Adrenal gland (tissue), 5 donors: ENCODE data around the gene ACTL7B.

Experiments used
- CTCF ChIP-seq, 6 experiments: fragments of 450-650 bp in 4 of 6; fragments of 200-600 bp in 2 of 6; sonication (generic) in 1 of 6; IDR thresholded peaks; 1 replicate in 5 of 6; 2 replicates in 1 of 6; pipeline versions ENCODE4 v1.5.1 to v1.8.0; 2016 to 2021; ENCODE audit warnings: antibody characterized with exemption in 6 of 6, mild to moderate bottlenecking in 2 of 6, moderate library complexity in 1 of 6
- POLR2A ChIP-seq, 2 donors: fragments of 450-650 bp; IDR thresholded peaks; one replicate each; pipeline ENCODE4 v1.6.1; 2017; ENCODE audit warnings: antibody characterized with exemption in 2 of 2, mild to moderate bottlenecking in 2 of 2, moderate library complexity in 1 of 2
- donor health status: DM: no; HTN: no; CAD: no.

- TF ChIP-seq CTCF (IDR thresholded peaks at IDR 0.05) (no peak), POLR2A (IDR thresholded peaks at IDR 0.05) (no peak)
These were observed 41.7 kb upstream of the ACTL7B start for GRCh38 chr9:108897324-108898096.
